HCT116 (cell line): ENCODE data around the gene AADAT. TPM values are rescaled to one million over a fixed set of nuclear protein-coding genes. Genes with fewer than 3 reads are reported as not detected.
A peak's percentile ranks its signal among the peaks of the same experiment; 100 is the strongest.

Source experiments
- ATAC-seq: fragments of 200-7000 bp; cut with Tn5 transposase; 2 replicates; pipeline ENCODE4 v1.9.1; 2020; ENCODE audit warnings: mild to moderate bottlenecking, moderate library complexity
- BruUV-seq: library from RNA; stranded (reverse); fragments of 400-500 nt; replicated peaks from 2 replicates; lab custom pipeline; 2021; lab: Mats Ljungman, UMichigan
- CTCF ChIA-PET: fragments of 300-600 bp; sonication (Branson Sonifier 250); formaldehyde crosslinking; loops from one replicate; lab custom pipeline; 2021; ENCODE audit warnings: antibody characterized with exemption; lab: Charles Lee
- POLR2A ChIA-PET: fragments of 300-600, 350-600 bp; sonication (Branson Sonifier 250); formaldehyde crosslinking; loops from one replicate; lab custom pipeline; 2021; ENCODE audit warnings: antibody characterized with exemption; lab: Charles Lee
- RAD21 ChIA-PET, 2 experiments: fragments of 300-600 bp; sonication (Branson Sonifier 250); formaldehyde crosslinking; loops; one replicate each; lab custom pipeline; 2023; ENCODE audit warnings: low total read pairs in 2 of 2; ENCODE audit not compliant: uncharacterized antibody in 2 of 2, unreplicated experiment in 2 of 2, low non-redundant PET in 1 of 2; lab: Charles Lee
- DNase-seq: peaks from one replicate; pipeline ENCODE4 v3.0.0-alpha.2; 2010; ENCODE audit warnings: low read depth, low spot score
- H2AFZ ChIP-seq: fragments of 200-600 bp; shearing (Covaris generic), sonication (generic); 2 replicates; pipeline ENCODE4 v1.6.1; 2017; ENCODE audit warnings: low read depth, mixed run types, mixed read lengths, antibody characterized with exemption, low read length; ENCODE audit not compliant: poor library complexity, severe bottlenecking
- H3K27ac ChIP-seq: 2 replicates; pipeline ENCODE4 v1.5.1; 2012; ENCODE audit warnings: low read depth, low read length
- H3K27me3 ChIP-seq: fragments of 200-600 bp; sonication (generic); 2 replicates; pipeline ENCODE4 v1.6.1; 2016; ENCODE audit warnings: mixed run types, low read length, mixed read lengths; ENCODE audit not compliant: insufficient read depth
- H3K36me3 ChIP-seq, 2 experiments: fragments of 200-500 bp in 1 of 2; fragments of 200-600 bp in 1 of 2; sonication (Bioruptor generic) in 1 of 2; sonication (generic) in 1 of 2; 2 replicates each; pipeline versions ENCODE4 v1.5.1 to v1.6.1; 2014 to 2016; ENCODE audit warnings: low read length in 2 of 2, inconsistent platforms in 1 of 2, mixed read lengths in 1 of 2, mixed run types in 1 of 2; ENCODE audit not compliant: insufficient read depth in 2 of 2, control insufficient read depth in 1 of 2
- H3K4me1 ChIP-seq, 2 experiments: fragments of 200-600 bp in 1 of 2; sonication (generic) in 1 of 2; 2 replicates each; pipeline versions ENCODE4 v1.5.1 to v1.6.1; 2012 to 2017; ENCODE audit warnings: low read length in 2 of 2, inconsistent platforms in 1 of 2, mild to moderate bottlenecking in 1 of 2, mixed read lengths in 1 of 2, mixed run types in 1 of 2, moderate library complexity in 1 of 2; ENCODE audit not compliant: insufficient read depth in 2 of 2, control insufficient read depth in 1 of 2
- H3K4me2 ChIP-seq: fragments of 200-600 bp; sonication (generic); 2 replicates; pipeline ENCODE4 v1.6.1; 2017; ENCODE audit warnings: mixed run types, low read length, mixed read lengths
- H3K4me3 ChIP-seq, 2 experiments: fragments of 200-600 bp in 1 of 2; sonication (generic) in 1 of 2; replicated peaks in 1 of 2; 2 replicates each; pipeline ENCODE4 v1.5.1; 2011 to 2016; ENCODE audit warnings: low read length in 2 of 2, control low read depth in 1 of 2, low read depth in 1 of 2, mild to moderate bottlenecking in 1 of 2, mixed read lengths in 1 of 2, mixed run types in 1 of 2
- H3K79me2 ChIP-seq: fragments of 200-600 bp; sonication (generic); 2 replicates; pipeline ENCODE4 v1.6.1; 2017; ENCODE audit warnings: mild to moderate bottlenecking, mixed run types, low read length, moderate library complexity, mixed read lengths; ENCODE audit not compliant: insufficient read depth
- H3K9ac ChIP-seq: fragments of 200-600 bp; sonication (generic); 2 replicates; pipeline ENCODE4 v1.6.1; 2016; ENCODE audit warnings: low read length, mixed read lengths
- H3K9me2 ChIP-seq: fragments of 200-600 bp; sonication (generic), shearing (Covaris generic); 2 replicates; pipeline ENCODE4 v1.6.1; 2017; ENCODE audit warnings: mixed run types, mild to moderate bottlenecking, moderate library complexity; ENCODE audit not compliant: insufficient read depth
- H3K9me3 ChIP-seq, 2 experiments: fragments of 200-500 bp in 1 of 2; fragments of 200-600 bp in 1 of 2; sonication (Bioruptor generic) in 1 of 2; sonication (generic) in 1 of 2; 2 replicates each; pipeline ENCODE4 v1.6.1; 2014 to 2017; ENCODE audit warnings: low read length in 2 of 2, mixed read lengths in 2 of 2, inconsistent platforms in 1 of 2, low read depth in 1 of 2, mild to moderate bottlenecking in 1 of 2, mixed run types in 1 of 2, moderate library complexity in 1 of 2; ENCODE audit not compliant: control insufficient read depth in 1 of 2, insufficient read depth in 1 of 2
- H4K20me1 ChIP-seq: fragments of 200-600 bp; sonication (generic), shearing (Covaris generic); 2 replicates; pipeline ENCODE4 v1.6.1; 2017; ENCODE audit warnings: mixed run types, mild to moderate bottlenecking, moderate library complexity; ENCODE audit not compliant: insufficient read depth
- ATF3 ChIP-seq: IDR thresholded peaks from 2 replicates; pipeline ENCODE4 v1.6.1; 2012
- CBX3 ChIP-seq: IDR thresholded peaks from 2 replicates; pipeline ENCODE4 v1.6.1; 2012; ENCODE audit warnings: low read depth
- ELF1 ChIP-seq: IDR thresholded peaks from 2 replicates; pipeline ENCODE4 v1.6.1; 2012; ENCODE audit warnings: low read depth, borderline replicate concordance
- EZH2 ChIP-seq: fragments of 200-600 bp; sonication (generic); IDR thresholded peaks from 2 replicates; pipeline ENCODE4 v1.6.1; 2017; ENCODE audit warnings: antibody characterized with exemption, mixed run types
- JUND ChIP-seq: IDR thresholded peaks from 2 replicates; pipeline ENCODE4 v1.6.1; 2012
- MAX ChIP-seq: IDR thresholded peaks from 2 replicates; pipeline ENCODE4 v1.6.1; 2012
- SP1 ChIP-seq: IDR thresholded peaks from 2 replicates; pipeline ENCODE4 v1.6.1; 2012; ENCODE audit warnings: low read depth
- TCF7L2 ChIP-seq: IDR thresholded peaks from 2 replicates; pipeline ENCODE4 v1.7.0; 2011; ENCODE audit warnings: borderline replicate concordance, inconsistent platforms; ENCODE audit not compliant: insufficient read depth, insufficient read length; ENCODE audit errors: extremely low read depth
- YY1 ChIP-seq: IDR thresholded peaks from 2 replicates; pipeline ENCODE4 v1.6.1; 2011; ENCODE audit warnings: low read length, low read depth, moderate library complexity, mild to moderate bottlenecking; ENCODE audit not compliant: insufficient replicate concordance; ENCODE audit errors: extremely low read depth
- ZFX ChIP-seq: fragments of 450-650 bp; IDR thresholded peaks from 2 replicates; pipeline ENCODE4 v1.6.1; 2017
- intact Hi-C: fragments of 100-400 bp; cut with micrococcal nuclease; formaldehyde crosslinking; loops from 2 replicates; pipeline ENCODE4 v1.10.0; 2022
- total RNA-seq: library from RNA; stranded (reverse); gene quantifications from one replicate; pipeline ENCODE4 v1.2.1, GENCODE V29; 2021; ENCODE audit not compliant: unreplicated experiment

The AADAT gene
- total RNA-seq, 1 experiment from 2014 or later = 15.4 TPM

GRCh38 chr4:170027181-170027829 lies 62.5 kb downstream of the AADAT start:
- intact Hi-C loops = loop anchor here (1.0 to 2.0 kb wide), 3 partner anchors 217 to 415 kb away; partner anchors contain the start of gene NEK1
- POLR2A ChIA-PET = interaction anchor here (0.8 kb wide), 1 partner anchor 15 kb away, joined by 3 read pairs; no protein-coding TSS in a partner anchor
- RAD21 ChIA-PET = interaction anchor here in 1 of 2 experiments (0.7 kb wide), 1 partner anchor 10 kb away, joined by 4 read pairs; no protein-coding TSS in a partner anchor
- Histone ChIP-seq H3K4me1 (peaks cover 2 to 16% of the 10 kb centered on the region in 2 experiments), H3K9me3 (no peaks in the 10 kb centered on the region), H2AFZ (peak overlapping the region; percentile 76), H3K79me2 (no peaks in the 10 kb centered on the region), H3K27me3 (no peaks in the 10 kb centered on the region), H3K27ac (peak overlapping the region; percentile 75), H3K4me3 (peak overlapping the region; percentile 77 to 82), H3K9ac (peak overlapping the region; percentile 88), H3K9me2 (no peaks in the 10 kb centered on the region), H3K4me2 (peak overlapping the region; percentile 97), H3K36me3 (no peaks in the 10 kb centered on the region), H4K20me1 (no peaks in the 10 kb centered on the region)
- ATAC-seq = peak; percentile 72
- BruUV-seq = no TSS peak
- DNase-seq = peak; percentile 95
- peak; percentile 100 for TF ChIP-seq CBX3
- no peak for TF ChIP-seq ATF3
- TF ChIP-seq EZH2 = no peak
- TF ChIP-seq ELF1 = no peak
- peak; percentile 26 for TF ChIP-seq YY1
- TF ChIP-seq SP1 = peak; percentile 94
- TF ChIP-seq JUND = peak; percentile 76
- no peak for TF ChIP-seq ZFX
- peak; percentile 100 for TF ChIP-seq MAX
- TF ChIP-seq TCF7L2 = peak; percentile 79
- CTCF ChIA-PET = interaction anchor here (3.7 kb wide), 1 partner anchor 217 kb away, joined by 17 read pairs; no protein-coding TSS in a partner anchor
